Measurements from ENCODE around the gene PFKM.

DNA sequence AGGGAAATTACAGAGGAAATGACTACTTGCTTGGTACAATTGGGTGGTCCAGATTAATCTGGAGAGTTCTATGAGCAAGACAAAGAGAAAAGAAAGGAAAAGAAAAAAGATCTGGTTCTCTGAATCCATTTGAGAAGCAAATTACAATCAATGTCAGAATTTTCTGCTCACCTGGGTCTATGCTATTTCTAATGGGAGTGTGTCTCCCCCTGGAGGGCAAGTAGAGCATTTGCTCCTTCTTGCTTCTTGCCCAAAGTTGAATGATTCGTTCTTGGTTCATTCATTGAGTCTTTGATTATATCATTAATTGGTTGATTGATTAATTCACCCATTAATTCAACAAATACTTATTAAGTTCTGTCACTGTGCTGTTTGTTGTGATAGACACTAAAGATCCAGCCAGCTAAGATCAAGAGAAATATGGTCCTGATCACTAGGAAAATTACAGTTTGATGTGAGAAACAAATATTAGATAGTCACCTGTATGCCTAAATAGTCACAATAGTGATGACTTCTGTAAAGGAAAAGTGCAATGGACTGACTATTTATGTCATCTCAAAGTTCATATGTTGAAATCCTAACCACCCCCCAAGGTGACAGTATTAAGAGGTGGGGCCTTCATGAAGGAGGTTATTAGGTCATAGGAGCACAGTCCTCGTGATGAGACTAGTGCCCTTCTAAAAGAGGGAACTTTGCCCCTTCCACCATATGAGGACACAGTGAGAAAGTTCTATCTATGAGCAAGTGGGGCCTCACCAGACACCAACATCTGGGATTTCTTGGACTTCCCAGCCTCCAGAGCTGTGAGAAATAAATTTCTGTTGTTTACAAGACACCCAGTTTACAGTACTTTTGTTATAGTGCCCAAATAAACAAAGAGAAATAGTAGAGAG, 46.2 kb downstream of the PFKM start:
- TF ChIP-seq, protein P1, sequence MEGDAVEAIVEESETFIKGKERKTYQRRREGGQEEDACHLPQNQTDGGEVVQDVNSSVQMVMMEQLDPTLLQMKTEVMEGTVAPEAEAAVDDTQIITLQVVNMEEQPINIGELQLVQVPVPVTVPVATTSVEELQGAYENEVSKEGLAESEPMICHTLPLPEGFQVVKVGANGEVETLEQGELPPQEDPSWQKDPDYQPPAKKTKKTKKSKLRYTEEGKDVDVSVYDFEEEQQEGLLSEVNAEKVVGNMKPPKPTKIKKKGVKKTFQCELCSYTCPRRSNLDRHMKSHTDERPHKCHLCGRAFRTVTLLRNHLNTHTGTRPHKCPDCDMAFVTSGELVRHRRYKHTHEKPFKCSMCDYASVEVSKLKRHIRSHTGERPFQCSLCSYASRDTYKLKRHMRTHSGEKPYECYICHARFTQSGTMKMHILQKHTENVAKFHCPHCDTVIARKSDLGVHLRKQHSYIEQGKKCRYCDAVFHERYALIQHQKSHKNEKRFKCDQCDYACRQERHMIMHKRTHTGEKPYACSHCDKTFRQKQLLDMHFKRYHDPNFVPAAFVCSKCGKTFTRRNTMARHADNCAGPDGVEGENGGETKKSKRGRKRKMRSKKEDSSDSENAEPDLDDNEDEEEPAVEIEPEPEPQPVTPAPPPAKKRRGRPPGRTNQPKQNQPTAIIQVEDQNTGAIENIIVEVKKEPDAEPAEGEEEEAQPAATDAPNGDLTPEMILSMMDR (IDR thresholded peaks at IDR 0.05): peak; percentile 87 to 95 (median 89)
- no peak for TF ChIP-seq POLR2AphosphoS5 (IDR thresholded peaks at IDR 0.05)
- no peak for TF ChIP-seq POLR2A (IDR thresholded peaks at IDR 0.05; ENCODE audit: low read depth)
- no peak for TF ChIP-seq EP300 (IDR thresholded peaks at IDR 0.05)
